Gastrocnemius medialis (tissue), 4 donors: ENCODE measurements around the gene LUC7L2. TPM values are rescaled to one million over a fixed set of nuclear protein-coding genes. Genes with fewer than 3 reads are reported as not detected.

ENCODE experiments used
- ATAC-seq, 2 donors: fragments of 150-250 bp; one replicate each; pipeline ENCODE4 v1.9.1; 2016
- DNase-seq, 2 donors: peaks; one replicate each; pipeline ENCODE4 v3.0.0-alpha.2; 2019
- H3K27ac ChIP-seq, 4 donors: fragments of 200-600 bp; sonication (generic); 1 replicate in 1 of 4; 2 replicates in 3 of 4; pipeline ENCODE4 v1.5.1; 2016 to 2018; ENCODE audit warnings: mild to moderate bottlenecking in 2 of 4, moderate library complexity in 1 of 4
- H3K27me3 ChIP-seq, 3 donors: fragments of 200-600 bp; sonication (generic) in 2 of 3; 1 replicate in 1 of 3; 2 replicates in 2 of 3; pipeline versions ENCODE4 v1.5.1 to v1.6.0; 2016 to 2019; ENCODE audit warnings: mild to moderate bottlenecking in 1 of 3, moderate library complexity in 1 of 3
- H3K36me3 ChIP-seq, 2 donors: fragments of 200-600 bp; sonication (generic) in 1 of 2; one replicate each; pipeline ENCODE4 v1.5.1; 2017 to 2018
- H3K4me1 ChIP-seq, 2 donors: fragments of 200-600 bp; sonication (generic) in 1 of 2; one replicate each; pipeline ENCODE4 v1.5.1; 2016 to 2017; ENCODE audit warnings: mild to moderate bottlenecking in 2 of 2
- H3K4me3 ChIP-seq, 4 donors: fragments of 200-600 bp; sonication (generic) in 3 of 4; 1 replicate in 1 of 4; 2 replicates in 3 of 4; pipeline ENCODE4 v1.5.1; 2016 to 2019; ENCODE audit warnings: mild to moderate bottlenecking in 2 of 4
- H3K9me3 ChIP-seq, 3 donors: fragments of 200-600 bp; sonication (generic) in 2 of 3; 1 replicate in 1 of 3; 2 replicates in 2 of 3; pipeline ENCODE4 v1.5.1; 2016 to 2019
- POLR2A ChIP-seq, 2 donors: fragments of 450-650 bp; IDR thresholded peaks; one replicate each; pipeline ENCODE4 v1.6.1; 2017; ENCODE audit warnings: antibody characterized with exemption in 2 of 2, mild to moderate bottlenecking in 2 of 2, moderate library complexity in 2 of 2
- in situ Hi-C, 4 donors: fragments of 200-750 bp; cut with MboI; loops; one replicate each; pipeline versions ENCODE4 v1.15.0 to v1.8.0; 2017; ENCODE audit warnings: low sequenced_read_pairs in 4 of 4
- intact Hi-C: fragments of 100-400 bp; cut with DNase I; formaldehyde crosslinking; loops from one replicate; pipeline ENCODE4 v1.15.1; 2023; ENCODE audit warnings: low total_unique reads
- total RNA-seq, 4 donors: library from RNA; depleted of rRNA; stranded (reverse); fragments of >200 nt; gene quantifications; one replicate each; pipeline versions ENCODE4 v1.1.0 to v1.2.3, GENCODE V29; 2016
- TF ChIP-seq, protein P1 (sequence below), 5 experiments: fragments of 450-650 bp in 3 of 5; fragments of 200-600 bp in 2 of 5; sonication (generic) in 2 of 5; IDR thresholded peaks in 4 of 5; conservative IDR thresholded peaks in 1 of 5; 1 replicate in 4 of 5; 2 replicates in 1 of 5; pipeline ENCODE4 v1.5.1; 2016 to 2019; ENCODE audit warnings: antibody characterized with exemption in 5 of 5, mild to moderate bottlenecking in 3 of 5, moderate library complexity in 3 of 5

LUC7L2 gene
- total RNA-seq, 4 donors from 2014 or later = 49.2 to 79.7 (median 54.0) TPM

DNA sequence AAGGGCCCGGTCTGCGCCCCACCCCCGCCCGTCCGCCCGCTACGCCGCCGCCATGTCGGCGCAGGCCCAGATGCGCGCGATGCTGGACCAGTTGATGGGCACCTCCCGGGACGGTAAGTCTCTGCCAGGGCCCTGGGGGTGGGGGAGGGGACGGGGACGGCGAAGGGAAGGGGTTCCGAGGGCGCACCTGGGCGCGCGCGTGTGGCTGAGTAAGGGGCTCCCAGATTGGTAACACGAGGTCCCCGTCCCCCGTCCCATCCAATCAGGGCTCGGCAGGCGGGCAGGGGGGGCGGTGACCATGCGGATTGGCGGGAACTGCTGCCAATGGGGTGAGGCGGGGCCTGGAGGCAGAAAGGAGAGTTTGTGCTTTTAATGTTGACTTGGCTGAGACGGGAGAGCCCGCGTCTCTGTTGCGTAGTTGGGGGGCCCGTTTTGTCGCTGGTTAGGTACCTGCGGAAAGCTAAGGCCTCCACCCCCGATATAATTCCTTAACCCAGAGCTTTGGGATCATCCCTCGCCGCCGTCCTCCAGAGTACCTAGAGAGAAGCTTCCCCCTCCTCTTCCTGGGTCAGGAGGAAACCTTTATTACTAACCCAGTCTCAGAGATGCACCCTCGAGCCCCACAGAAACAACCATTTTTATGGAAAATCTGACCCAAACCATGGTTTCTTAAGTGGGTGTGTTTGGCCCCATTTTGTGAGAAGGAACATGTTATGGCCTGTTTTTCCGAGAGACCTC, 685 bp downstream of the LUC7L2 start:
- peaks cover 37 to 39% of the 10 kb centered on the region in 2 donors for H3K4me1 ChIP-seq
- ATAC-seq (peak; percentile 74 to 77), DNase-seq (peak; percentile 98 to 99)
- H3K4me3 ChIP-seq = peak overlapping the region; percentile 84 to 99 (median 95)
- H3K27ac ChIP-seq = peak overlapping the region; percentile 99 to 100 (median 100)
- H3K36me3 ChIP-seq = peaks cover 0 to 6% of the 10 kb centered on the region in 2 donors
- intact Hi-C loops (loop anchor here (5.0 kb wide), 1 partner anchor 62 kb away; no protein-coding TSS in a partner anchor), in situ Hi-C loops (loop anchor here in 1 of 4 donors (25.0 kb wide), 1 partner anchor 248 kb away; the partner anchor contains the start of gene ZC3HAV1)
- no peaks in the 10 kb centered on the region for H3K9me3 ChIP-seq
- H3K27me3 ChIP-seq = no peaks in the 10 kb centered on the region
- TF ChIP-seq, protein P1, sequence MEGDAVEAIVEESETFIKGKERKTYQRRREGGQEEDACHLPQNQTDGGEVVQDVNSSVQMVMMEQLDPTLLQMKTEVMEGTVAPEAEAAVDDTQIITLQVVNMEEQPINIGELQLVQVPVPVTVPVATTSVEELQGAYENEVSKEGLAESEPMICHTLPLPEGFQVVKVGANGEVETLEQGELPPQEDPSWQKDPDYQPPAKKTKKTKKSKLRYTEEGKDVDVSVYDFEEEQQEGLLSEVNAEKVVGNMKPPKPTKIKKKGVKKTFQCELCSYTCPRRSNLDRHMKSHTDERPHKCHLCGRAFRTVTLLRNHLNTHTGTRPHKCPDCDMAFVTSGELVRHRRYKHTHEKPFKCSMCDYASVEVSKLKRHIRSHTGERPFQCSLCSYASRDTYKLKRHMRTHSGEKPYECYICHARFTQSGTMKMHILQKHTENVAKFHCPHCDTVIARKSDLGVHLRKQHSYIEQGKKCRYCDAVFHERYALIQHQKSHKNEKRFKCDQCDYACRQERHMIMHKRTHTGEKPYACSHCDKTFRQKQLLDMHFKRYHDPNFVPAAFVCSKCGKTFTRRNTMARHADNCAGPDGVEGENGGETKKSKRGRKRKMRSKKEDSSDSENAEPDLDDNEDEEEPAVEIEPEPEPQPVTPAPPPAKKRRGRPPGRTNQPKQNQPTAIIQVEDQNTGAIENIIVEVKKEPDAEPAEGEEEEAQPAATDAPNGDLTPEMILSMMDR (IDR thresholded peaks at IDR 0.05 in 4 of 5, conservative IDR thresholded peaks at IDR 0.05 in 1 of 5) = no peak
- peak; percentile 49 to 75 for TF ChIP-seq POLR2A (IDR thresholded peaks at IDR 0.05)

DNA sequence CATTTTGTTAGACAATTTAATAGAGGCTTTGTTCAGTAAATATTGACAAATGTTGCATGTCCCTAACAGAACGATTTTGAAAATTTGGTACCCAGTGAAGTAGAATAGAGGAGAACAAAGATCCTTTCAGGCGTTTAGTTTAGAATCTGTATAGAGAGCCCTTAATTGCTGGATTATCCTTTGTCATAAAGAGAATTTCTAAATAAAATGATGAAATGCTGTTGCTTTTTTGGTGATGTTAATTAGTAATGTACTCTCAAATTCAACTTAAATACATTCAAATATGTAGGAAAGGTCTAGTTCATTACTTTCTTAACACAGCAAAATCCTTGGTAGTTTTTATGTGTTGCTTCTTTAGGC, 1.2 kb downstream of the LUC7L2 start:
- peak overlapping the region; percentile 84 to 99 (median 95) for H3K4me3 ChIP-seq
- peaks cover 43 to 44% of the 10 kb centered on the region in 2 donors for H3K4me1 ChIP-seq
- intact Hi-C loops (loop anchor here (5.0 kb wide), 1 partner anchor 61 kb away; no protein-coding TSS in a partner anchor), in situ Hi-C loops (loop anchor here in 1 of 4 donors (25.0 kb wide), 1 partner anchor 249 kb away; the partner anchor contains the start of gene ZC3HAV1)
- TF ChIP-seq POLR2A (IDR thresholded peaks at IDR 0.05) = no peak
- TF ChIP-seq, protein P1 (IDR thresholded peaks at IDR 0.05 in 4 of 5, conservative IDR thresholded peaks at IDR 0.05 in 1 of 5) = no peak
- no peaks in the 10 kb centered on the region for H3K9me3 ChIP-seq
- DNase-seq = no peak
- peaks cover 0 to 8% of the 10 kb centered on the region in 2 donors for H3K36me3 ChIP-seq
- no peak for ATAC-seq
- no peaks in the 10 kb centered on the region for H3K27me3 ChIP-seq
- H3K27ac ChIP-seq = peak overlapping the region; percentile 99 to 100 (median 100)

DNA sequence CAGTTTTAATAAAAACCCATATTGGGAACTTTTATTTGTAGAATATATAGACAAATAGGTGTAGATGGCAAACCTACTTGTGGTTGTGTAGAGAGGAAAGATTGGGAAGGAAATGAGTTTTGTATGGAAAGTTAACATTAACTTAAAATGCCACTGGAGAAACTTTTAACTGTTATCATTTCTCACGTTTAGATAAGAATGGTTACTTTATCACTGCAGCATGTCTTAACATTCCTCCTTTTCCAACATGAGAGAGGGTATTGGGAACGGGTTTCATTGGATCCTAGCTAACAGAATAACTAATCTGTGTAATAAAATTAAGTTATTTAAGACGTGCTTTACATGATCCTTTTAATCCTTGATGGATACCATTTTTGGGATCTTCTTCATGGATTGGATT, 1.8 kb downstream of the LUC7L2 start:
- H3K4me3 ChIP-seq = peak overlapping the region; percentile 84 to 99 (median 95)

DNA sequence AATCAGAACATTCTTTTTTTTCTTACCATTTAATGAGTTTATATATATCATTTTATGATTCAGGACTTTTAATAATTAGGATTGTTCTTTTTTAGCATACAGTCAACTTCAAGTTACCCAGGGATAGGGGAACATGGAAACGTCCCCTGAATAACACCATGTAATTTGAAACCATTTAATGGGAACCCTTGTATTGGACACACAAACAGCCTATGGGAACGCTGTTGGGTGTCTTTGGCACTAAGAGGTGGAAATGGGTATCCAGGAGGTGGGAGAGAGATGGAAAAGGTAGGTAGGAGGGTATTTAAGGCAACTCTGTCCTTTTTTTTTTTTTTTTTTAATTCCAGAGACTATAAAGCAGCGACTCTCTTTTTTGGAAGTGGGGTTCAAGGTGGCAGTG, 2.6 kb downstream of the LUC7L2 start:
- Histone ChIP-seq H3K4me1 (peaks cover 44 to 53% of the 10 kb centered on the region in 2 donors), H3K9me3 (no peaks in the 10 kb centered on the region), H3K4me3 (peak overlapping the region in 2 of 4 donors; percentile 84 to 98), H3K27ac (peak overlapping the region; percentile 18 to 100 (median 100)), H3K27me3 (no peaks in the 10 kb centered on the region), H3K36me3 (peaks cover 0 to 8% of the 10 kb centered on the region in 2 donors)
- no peak for DNase-seq
- intact Hi-C loops (loop anchor here (5.0 kb wide), 1 partner anchor 60 kb away; no protein-coding TSS in a partner anchor), in situ Hi-C loops (loop anchor here in 1 of 4 donors (25.0 kb wide), 1 partner anchor 250 kb away; the partner anchor contains the start of gene ZC3HAV1)
- no peak for ATAC-seq
- TF ChIP-seq POLR2A (IDR thresholded peaks at IDR 0.05) = no peak
- TF ChIP-seq, protein P1 (IDR thresholded peaks at IDR 0.05 in 4 of 5, conservative IDR thresholded peaks at IDR 0.05 in 1 of 5) = no peak

More for the DNA sequence above, 1.8 kb downstream of the LUC7L2 start:
- Histone ChIP-seq H3K27ac (peak overlapping the region; percentile 99 to 100 (median 100)), H3K4me1 (peaks cover 44 to 47% of the 10 kb centered on the region in 2 donors), H3K27me3 (no peaks in the 10 kb centered on the region), H3K36me3 (peaks cover 0 to 8% of the 10 kb centered on the region in 2 donors), H3K9me3 (no peaks in the 10 kb centered on the region)
- TF ChIP-seq POLR2A (IDR thresholded peaks at IDR 0.05) = no peak
- TF ChIP-seq, protein P1 (IDR thresholded peaks at IDR 0.05 in 4 of 5, conservative IDR thresholded peaks at IDR 0.05 in 1 of 5) = no peak
- in situ Hi-C loops (loop anchor here in 1 of 4 donors (25.0 kb wide), 1 partner anchor 249 kb away; the partner anchor contains the start of gene ZC3HAV1), intact Hi-C loops (loop anchor here (5.0 kb wide), 1 partner anchor 61 kb away; no protein-coding TSS in a partner anchor)
- ATAC-seq (no peak), DNase-seq (no peak)
